H1 (cell line): Measurements from ENCODE around the gene IL13. TPM values are rescaled to one million over a fixed set of nuclear protein-coding genes. Genes with fewer than 3 reads are reported as not detected.

Experiments
- CTCF ChIA-PET: fragments of 300-600 bp; sonication (Branson Sonifier 250); formaldehyde crosslinking; loops from one replicate; lab custom pipeline; 2021; ENCODE audit not compliant: partially characterized antibody; lab: Charles Lee
- POLR2A ChIA-PET: fragments of 300-600 bp; sonication (Branson Sonifier 250); formaldehyde crosslinking; loops from one replicate; lab custom pipeline; 2021; ENCODE audit warnings: inconsistent platforms; ENCODE audit not compliant: partially characterized antibody; lab: Charles Lee
- DNase-seq, 2 experiments: peaks; one replicate each; pipeline versions ENCODE4 v3.0.0 to v3.0.0-alpha.2; 2010 to 2022; ENCODE audit warnings: low spot score in 2 of 2, low read depth in 1 of 2, mixed read lengths in 1 of 2
- FAIRE-seq: peaks from 2 replicates; lab custom pipeline; 2011; peaks lifted over from hg19 to GRCh38; lab: Jason Lieb, UNC
- H2AFZ ChIP-seq: 2 replicates; pipeline ENCODE4 v1.8.1; 2012; ENCODE audit warnings: low read length, inconsistent platforms
- H2AK5ac ChIP-seq: 2 replicates; pipeline ENCODE4 v1.6.1; 2013; ENCODE audit warnings: low read depth, low read length
- H2BK120ac ChIP-seq: replicated peaks from 2 replicates; pipeline ENCODE3; 2013; ENCODE audit warnings: low read depth, low read length, inconsistent platforms
- H2BK12ac ChIP-seq: 2 replicates; pipeline ENCODE4 v1.6.1; 2013; ENCODE audit warnings: low read depth, low read length
- H2BK15ac ChIP-seq: 2 replicates; pipeline ENCODE4 v1.6.1; 2013; ENCODE audit warnings: low read length
- H2BK20ac ChIP-seq: 2 replicates; pipeline ENCODE4 v1.6.1; 2013; ENCODE audit warnings: low read length
- H2BK5ac ChIP-seq: 2 replicates; pipeline ENCODE4 v1.6.1; 2013; ENCODE audit warnings: low read depth, low read length
- H3K14ac ChIP-seq: 2 replicates; pipeline ENCODE4 v1.6.1; 2013; ENCODE audit warnings: inconsistent platforms; ENCODE audit not compliant: insufficient read length
- H3K18ac ChIP-seq: 2 replicates; pipeline ENCODE4 v1.6.1; 2013; ENCODE audit warnings: low read length; ENCODE audit errors: extremely low read depth
- H3K23ac ChIP-seq: 2 replicates; pipeline ENCODE4 v1.6.1; 2013; ENCODE audit warnings: inconsistent platforms; ENCODE audit not compliant: insufficient read length
- H3K23me2 ChIP-seq: 2 replicates; pipeline ENCODE4 v1.6.1; 2013; ENCODE audit warnings: low read depth, low read length
- H3K27ac ChIP-seq: 2 replicates; pipeline ENCODE4 v1.6.1; 2011; ENCODE audit warnings: low read depth, low read length, inconsistent platforms
- H3K27me3 ChIP-seq, 4 experiments: replicated peaks in 1 of 4; 1 replicate in 1 of 4; 2 replicates in 3 of 4; pipeline versions ENCODE4 v1.6.1 to v1.8.1; 2011 to 2013; ENCODE audit warnings: low read length in 3 of 4, mild to moderate bottlenecking in 3 of 4, inconsistent platforms in 2 of 4, mixed read lengths in 2 of 4, moderate library complexity in 1 of 4; ENCODE audit not compliant: control insufficient read depth in 3 of 4, insufficient read depth in 3 of 4; ENCODE audit errors: extremely low read depth in 1 of 4
- H3K36me3 ChIP-seq, 4 experiments: 2 replicates each; pipeline versions ENCODE4 v1.6.1 to v1.8.1; 2011 to 2013; ENCODE audit warnings: mild to moderate bottlenecking in 4 of 4, low read length in 3 of 4, moderate library complexity in 2 of 4, control low read depth in 1 of 4, inconsistent platforms in 1 of 4; ENCODE audit not compliant: insufficient read depth in 4 of 4, control insufficient read depth in 2 of 4
- H3K4ac ChIP-seq: replicated peaks from 2 replicates; pipeline ENCODE3; 2013; ENCODE audit warnings: low read length, low read depth, mixed read lengths, inconsistent platforms; ENCODE audit not compliant: insufficient read length
- H3K4me1 ChIP-seq, 4 experiments: replicated peaks in 1 of 4; 1 replicate in 1 of 4; 2 replicates in 3 of 4; pipeline versions ENCODE4 v1.6.1 to v1.8.1; 2011 to 2013; ENCODE audit warnings: low read length in 3 of 4, inconsistent platforms in 2 of 4, mixed read lengths in 1 of 4; ENCODE audit not compliant: insufficient read depth in 4 of 4, control insufficient read depth in 3 of 4
- H3K4me2 ChIP-seq, 2 experiments: 2 replicates each; pipeline versions ENCODE4 v1.6.1 to v1.8.1; 2011 to 2013; ENCODE audit warnings: low read depth in 2 of 2, low read length in 2 of 2, control low read depth in 1 of 2, inconsistent platforms in 1 of 2, mild to moderate bottlenecking in 1 of 2; ENCODE audit not compliant: insufficient read depth in 1 of 2
- H3K4me3 ChIP-seq, 4 experiments: fragments of 200-600, 300-600 bp in 1 of 4; sonication (generic), shearing (Covaris generic), sonication (Bioruptor Twin) in 1 of 4; 2 replicates each; pipeline versions ENCODE4 v1.5.1 to v1.8.1; 2011 to 2016; ENCODE audit warnings: low read length in 4 of 4, low read depth in 3 of 4, control low read depth in 2 of 4, inconsistent platforms in 2 of 4, mild to moderate bottlenecking in 2 of 4, mixed read lengths in 1 of 4, moderate library complexity in 1 of 4; ENCODE audit not compliant: insufficient read depth in 2 of 4; ENCODE audit errors: extremely low read depth in 1 of 4
- H3K56ac ChIP-seq: replicated peaks from 2 replicates; pipeline ENCODE3; 2013; ENCODE audit warnings: low read depth, mild to moderate bottlenecking, mixed read lengths, low read length, inconsistent platforms; ENCODE audit not compliant: insufficient read length
- H3K79me1 ChIP-seq: 2 replicates; pipeline ENCODE4 v1.6.1; 2013; ENCODE audit warnings: low read depth, low read length, control low read depth
- H3K79me2 ChIP-seq, 2 experiments: 2 replicates each; pipeline versions ENCODE4 v1.6.1 to v1.8.1; 2012 to 2013; ENCODE audit warnings: low read length in 2 of 2, mild to moderate bottlenecking in 2 of 2, inconsistent platforms in 1 of 2; ENCODE audit not compliant: insufficient read depth in 2 of 2, control insufficient read depth in 1 of 2
- H3K9ac ChIP-seq, 4 experiments: replicated peaks in 1 of 4; 1 replicate in 1 of 4; 2 replicates in 3 of 4; pipeline versions ENCODE4 v1.6.1 to v1.8.1; 2011 to 2013; ENCODE audit warnings: low read depth in 3 of 4, low read length in 3 of 4, control low read depth in 2 of 4, mild to moderate bottlenecking in 2 of 4, moderate library complexity in 2 of 4, inconsistent platforms in 1 of 4; ENCODE audit errors: extremely low read depth in 1 of 4
- H3K9me3 ChIP-seq, 2 experiments: 2 replicates each; pipeline versions ENCODE4 v1.6.1 to v1.8.1; 2012 to 2013; ENCODE audit warnings: mild to moderate bottlenecking in 2 of 2, moderate library complexity in 2 of 2, control low read depth in 1 of 2, inconsistent platforms in 1 of 2, low read depth in 1 of 2, low read length in 1 of 2, mixed read lengths in 1 of 2; ENCODE audit not compliant: insufficient read depth in 2 of 2
- H4K20me1 ChIP-seq, 2 experiments: replicated peaks in 1 of 2; 2 replicates each; pipeline versions ENCODE3 to v1.8.1; 2011 to 2013; ENCODE audit warnings: inconsistent platforms in 2 of 2, low read length in 2 of 2, mild to moderate bottlenecking in 1 of 2; ENCODE audit not compliant: insufficient read depth in 2 of 2, control insufficient read depth in 1 of 2
- H4K5ac ChIP-seq: 2 replicates; pipeline ENCODE4 v1.6.1; 2013; ENCODE audit warnings: low read length, low read depth, mixed read lengths, inconsistent platforms; ENCODE audit not compliant: insufficient read length
- H4K8ac ChIP-seq: 2 replicates; pipeline ENCODE4 v1.8.0; 2013; ENCODE audit warnings: mild to moderate bottlenecking, moderate library complexity, low read length, inconsistent platforms; ENCODE audit not compliant: insufficient read depth; ENCODE audit errors: extremely low read depth
- H4K91ac ChIP-seq: replicated peaks from 2 replicates; pipeline ENCODE3; 2013; ENCODE audit warnings: low read length, mixed read lengths, inconsistent platforms; ENCODE audit not compliant: insufficient read length
- NANOG ChIP-seq: IDR thresholded peaks from 2 replicates; pipeline ENCODE4 v1.6.1; 2011; ENCODE audit warnings: low read length, low read depth, mild to moderate bottlenecking, inconsistent platforms; ENCODE audit not compliant: insufficient read depth, poor library complexity, severe bottlenecking
- SIRT6 ChIP-seq: IDR thresholded peaks from one replicate; pipeline ENCODE4 v1.7.1; 2012; ENCODE audit warnings: low read length, inconsistent platforms
- WGBS, 2 experiments: shearing (Covaris generic) in 1 of 2; methylation state at CpG; one replicate each; pipeline versions ENCODE4 v1.1.6 to v1.1.7; 2013 to 2015; ENCODE audit warnings: low lambda C conversion rate in 2 of 2, mixed read lengths in 2 of 2, inconsistent platforms in 1 of 2, low coverage in 1 of 2, missing lambda C conversion rate in 1 of 2; ENCODE audit not compliant: insufficient replicate concordance in 2 of 2, insufficient coverage in 1 of 2, insufficient read length in 1 of 2; ENCODE audit errors: extremely low coverage in 1 of 2, missing lambda C conversion rate in 1 of 2; 5-methylcytosine and 5-hydroxymethylcytosine counted together
- polyA plus RNA-seq, 7 experiments: library from polyadenylated mRNA; depleted of rRNA in 3 of 7; stranded (reverse) in 5 of 7; unstranded in 2 of 7; fragments of >200 nt in 5 of 7; fragments of 200-250 nt in 2 of 7; gene quantifications; 1 replicate in 5 of 7; 2 replicates in 1 of 7; 4 replicates in 1 of 7; pipeline versions ENCODE4 v1.2.1 to v1.2.3, GENCODE V29; 2011 to 2013; ENCODE audit warnings: missing spikeins in 2 of 7, mixed read lengths in 2 of 7
- total RNA-seq: library from RNA; stranded (reverse); fragmentation: NEBNext Ultra II Directional; extraction: Animal tissue kit (Norgen Biotek cat#: 25700); gene quantifications from 2 replicates; pipeline ENCODE4 v1.2.1, GENCODE V29; 2021

IL13 gene
- total and polyA plus RNA-seq, 2 of the 8 experiments (the other 6 are each of a cell fraction or from before 2014, with no cell fraction given): not detected

DNA sequence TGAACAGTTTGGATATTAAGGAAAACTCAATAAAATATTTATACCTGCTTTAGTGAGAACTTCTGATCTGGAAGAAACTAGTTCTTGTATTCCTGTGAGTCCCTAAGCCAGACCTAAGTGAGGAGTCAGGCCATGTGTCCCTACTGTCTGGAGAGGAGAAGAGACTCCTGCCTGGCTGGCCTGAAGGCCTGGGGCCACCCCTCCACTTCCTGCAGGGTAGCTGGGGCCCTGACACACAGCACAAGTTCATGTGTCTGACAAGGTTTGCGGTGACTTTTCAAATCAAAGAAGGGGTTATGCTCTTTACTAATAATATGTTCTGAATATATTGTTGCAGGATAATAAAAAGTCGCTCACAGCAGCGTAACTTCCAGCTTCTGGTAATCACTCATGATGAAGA lies 16.1 kb upstream of the IL13 start:
- H3K4me1 ChIP-seq: peaks cover 0 to 5% (median under 1%) of the 10 kb centered on the region in 4 experiments; a peak in 2 of 7 replicates
- no peak overlapping the region for H2AFZ ChIP-seq
- peaks cover 0 to 35% (median 23%) of the 10 kb centered on the region in 4 experiments; a peak in 7 of 8 replicates for H3K36me3 ChIP-seq
- no peak overlapping the region for H2BK120ac ChIP-seq
- FAIRE-seq (no peak), DNase-seq (no peak)
- H3K18ac ChIP-seq: no peak overlapping the region
- H3K4me3 ChIP-seq: no peak overlapping the region
- H2BK5ac ChIP-seq: no peak overlapping the region
- no peaks in the 10 kb centered on the region for H3K23me2 ChIP-seq
- no peak overlapping the region for H3K56ac ChIP-seq
- no peak overlapping the region for H2BK12ac ChIP-seq
- no peak overlapping the region for H3K23ac ChIP-seq
- H2AK5ac ChIP-seq: no peak overlapping the region
- TF ChIP-seq NANOG (no peak), SIRT6 (no peak)
- H3K4me2 ChIP-seq: no peak overlapping the region
- WGBS, 2 experiments: 95% methylated on average over 3 of the region's 3 CpGs; no CpG with 5 or more reads in 1 of the 2 experiments
- H3K9me3 ChIP-seq: no peaks in the 10 kb centered on the region; a peak in 1 of 4 replicates
- H3K27me3 ChIP-seq: no peaks in the 10 kb centered on the region
- POLR2A ChIA-PET: interaction anchor here (1.0 kb wide), 1 partner anchor 8 kb away, joined by 3 read pairs; no protein-coding TSS in a partner anchor
- no peak overlapping the region for H2BK15ac ChIP-seq
- H3K79me2 ChIP-seq: no peaks in the 10 kb centered on the region
- H3K4ac ChIP-seq: no peak overlapping the region
- H4K20me1 ChIP-seq: no peaks in the 10 kb centered on the region
- no peak overlapping the region for H3K27ac ChIP-seq
- no peak overlapping the region for H3K14ac ChIP-seq
- H4K5ac ChIP-seq: no peak overlapping the region
- no peak overlapping the region for H4K8ac ChIP-seq
- no peak overlapping the region for H3K9ac ChIP-seq
- no peak overlapping the region for H2BK20ac ChIP-seq
- no peaks in the 10 kb centered on the region for H3K79me1 ChIP-seq
- CTCF ChIA-PET: interaction anchor here (1.1 to 1.7 kb wide), 3 partner anchors 35 to 139 kb away, joined by 3 to 6 read pairs (median 4); no protein-coding TSS in a partner anchor
- no peak overlapping the region for H4K91ac ChIP-seq
